GM18499 (cell line): ENCODE results near the gene ZNF888.
"Not testable (repeated sequence)": the region's sequence is repeated elsewhere in the genome, so short reads cannot be mapped to it uniquely, and the experiment has no call there.

Source experiments
- ATAC-seq: cut with Tn5 transposase; IDR thresholded peaks from one replicate; pipeline ENCODE4 v1.9.1; 2021; ENCODE audit warnings: moderate number of reproducible peaks; ENCODE audit not compliant: insufficient read depth, unreplicated experiment

The ZNF888 gene

GRCh38 chr19:52942386-52943133, 19.3 kb upstream of the ZNF888 start:
- ATAC-seq = peak; percentile 55

GRCh38 chr19:52941941-52942385, 18.7 kb upstream of the ZNF888 start:
- ATAC-seq = peak; percentile 10

- not testable (repeated sequence) for ATAC-seq
These were observed 18.3 kb upstream of the ZNF888 start for GRCh38 chr19:52941523-52941922.

GRCh38 chr19:52940905-52941304, 17.7 kb upstream of the ZNF888 start:
- ATAC-seq = not testable (repeated sequence)

- ATAC-seq = no peak
These were observed 15.5 kb upstream of the ZNF888 start for GRCh38 chr19:52938761-52939160.

GRCh38 chr19:52936954-52937325, 13.7 kb upstream of the ZNF888 start:
- no peak for ATAC-seq

- ATAC-seq = no peak
These were observed 13.1 kb upstream of the ZNF888 start for GRCh38 chr19:52936151-52936953.

- ATAC-seq = no peak
These were observed 12.2 kb upstream of the ZNF888 start for GRCh38 chr19:52935434-52935833.

- ATAC-seq = not testable (repeated sequence)
These were observed 1.4 kb upstream of the ZNF888 start for GRCh38 chr19:52924641-52925040.

- no peak for ATAC-seq
These were observed 758 bp upstream of the ZNF888 start for GRCh38 chr19:52923778-52924593.

GRCh38 chr19:52917531-52917930, 5.7 kb downstream of the ZNF888 start:
- ATAC-seq = no peak

- ATAC-seq = no peak
These were observed 12.6 kb downstream of the ZNF888 start for GRCh38 chr19:52910648-52911047.

GRCh38 chr19:52904052-52904780, 19.0 kb downstream of the ZNF888 start:
- ATAC-seq = not testable (repeated sequence)

GRCh38 chr19:52901842-52902241, 21.4 kb downstream of the ZNF888 start:
- ATAC-seq = no peak

GRCh38 chr19:52898596-52898995, 24.6 kb downstream of the ZNF888 start:
- not testable (repeated sequence) for ATAC-seq

- no peak for ATAC-seq
These were observed 25.1 kb downstream of the ZNF888 start for GRCh38 chr19:52898101-52898500.

GRCh38 chr19:52897138-52897935, 25.9 kb downstream of the ZNF888 start, which contains the start of gene ZNF320:
Gene ZNF320 (minus strand): TSS chr19:52897635. CDS start chr19:52890255, 7,380 bp downstream.
- no peak for ATAC-seq

- no peak for ATAC-seq
These were observed 26.6 kb downstream of the ZNF888 start for GRCh38 chr19:52896431-52897137.
